BJ (cell line): ENCODE results near the gene STARD3. TPM values are rescaled to one million over a fixed set of nuclear protein-coding genes. Genes with fewer than 3 reads are reported as not detected.

Experiments
- CTCF ChIA-PET: fragments of 350-600 bp; formaldehyde crosslinking; extraction: SDS; loops from one replicate; lab custom pipeline; 2021; ENCODE audit warnings: antibody characterized with exemption, inconsistent platforms; lab: Yijun Ruan, JAX
- POLR2A ChIA-PET: fragments of 300-600 bp; sonication (Branson Sonifier 250); formaldehyde crosslinking; extraction: SDS; loops from one replicate; lab custom pipeline; 2021; ENCODE audit warnings: antibody characterized with exemption; lab: Charles Lee
- DNase-seq: peaks from one replicate; pipeline ENCODE4 v3.0.0-alpha.2; 2011; ENCODE audit warnings: low read depth
- H3K27me3 ChIP-seq: 2 replicates; pipeline ENCODE4 v1.6.0; 2011; ENCODE audit warnings: low read length; ENCODE audit not compliant: control insufficient read depth, insufficient read depth
- H3K36me3 ChIP-seq: 2 replicates; pipeline ENCODE4 v1.5.1; 2011; ENCODE audit warnings: low read length; ENCODE audit not compliant: control insufficient read depth, insufficient read depth
- H3K4me3 ChIP-seq: 2 replicates; pipeline ENCODE4 v1.5.1; 2011; ENCODE audit warnings: low read depth, mild to moderate bottlenecking, control low read depth, low read length
- CTCF ChIP-seq: IDR thresholded peaks from 2 replicates; pipeline ENCODE4 v1.5.1; 2011; ENCODE audit warnings: low read depth, mild to moderate bottlenecking, control low read depth, inconsistent platforms, low read length, moderate library complexity; ENCODE audit not compliant: insufficient read depth
- polyA plus RNA-seq: library from polyadenylated mRNA; depleted of rRNA; stranded (reverse); fragments of >200 nt; gene quantifications from 2 replicates; pipeline ENCODE4 v1.2.3, GENCODE V29; 2011

Gene STARD3
- polyA plus RNA-seq, 1 experiment = 93.8 TPM

- Histone ChIP-seq H3K27me3 (peaks cover 19% of the 10 kb centered on the region), H3K36me3 (peaks cover 4% of the 10 kb centered on the region), H3K4me3 (no peak overlapping the region)
- no peak for DNase-seq
- CTCF ChIA-PET = interaction anchor here (1.1 to 16.9 kb wide), 7 partner anchors 9 to 44 kb away, joined by 3 to 185 read pairs (median 7); partner anchors contain the start of genes ERBB2 and PPP1R1B
- POLR2A ChIA-PET = interaction anchor here (0.7 kb wide), 1 partner anchor 90 kb away, joined by 7 read pairs; no protein-coding TSS in a partner anchor
- no peak for TF ChIP-seq CTCF
These were observed 29.8 kb downstream of the STARD3 start for GRCh38 chr17:39666601-39667261.

- Histone ChIP-seq H3K27me3 (peaks cover 19% of the 10 kb centered on the region), H3K4me3 (no peak overlapping the region), H3K36me3 (peaks cover 3% of the 10 kb centered on the region; the same call in 1 of the 2 replicates)
- TF ChIP-seq CTCF = no peak
- ChIA-PET POLR2A (interaction anchor here (0.7 kb wide), 1 partner anchor 89 kb away, joined by 7 read pairs; no protein-coding TSS in a partner anchor), CTCF (interaction anchor here (1.1 to 16.9 kb wide), 10 partner anchors 10 to 45 kb away, joined by 3 to 185 read pairs (median 6); partner anchors contain the start of genes PGAP3 and PPP1R1B)
- DNase-seq = no peak
These were observed 30.5 kb downstream of the STARD3 start for GRCh38 chr17:39667262-39667944.

GRCh38 chr17:39667945-39668924, 31.3 kb downstream of the STARD3 start, which contains the start of gene PNMT:
TSS of gene PNMT (plus strand) at chr17:39668453. CDS start at chr17:39668476, 23 bp downstream.
- POLR2A ChIA-PET = no interaction called here
- no peak within 1 kb of the TSS for H3K4me3 ChIP-seq
- H3K36me3 ChIP-seq = no peaks in the 10 kb centered on the region
- CTCF ChIA-PET = interaction anchor here (1.0 to 16.9 kb wide), 14 partner anchors 8 to 62 kb away, joined by 3 to 185 read pairs (median 4); partner anchors contain the start of genes MIEN1, PGAP3 and PPP1R1B
- peak; percentile 66 for TF ChIP-seq CTCF
- no peak for DNase-seq
- peaks cover 19% of the 10 kb centered on the region for H3K27me3 ChIP-seq

GRCh38 chr17:39669897-39670735, 33.2 kb downstream of the STARD3 start:
- ChIA-PET POLR2A (no interaction called here), CTCF (interaction anchor here (0.6 to 16.9 kb wide), 9 partner anchors 8 to 159 kb away, joined by 3 to 185 read pairs (median 5); partner anchors contain the start of gene PPP1R1B)
- Histone ChIP-seq H3K27me3 (peaks cover 19% of the 10 kb centered on the region), H3K36me3 (no peaks in the 10 kb centered on the region), H3K4me3 (no peak overlapping the region)
- no peak for TF ChIP-seq CTCF
- no peak for DNase-seq
